Erythroblast (primary cell): ENCODE results near the gene TOGARAM2.

Experiments
- DNase-seq, 2 experiments: peaks; one replicate each; lab custom pipeline; 2025; lab: John Stamatoyannopoulos, UW
- GATA1 ChIP-seq: IDR thresholded peaks from 2 replicates; pipeline ENCODE4 v1.6.1; 2011; ENCODE audit warnings: low read depth, mild to moderate bottlenecking, control low read depth, low read length, moderate library complexity
- POLR2A ChIP-seq: IDR thresholded peaks from 2 replicates; pipeline ENCODE4 v1.6.1; 2011; ENCODE audit warnings: mild to moderate bottlenecking, low read length

TOGARAM2 gene

DNA sequence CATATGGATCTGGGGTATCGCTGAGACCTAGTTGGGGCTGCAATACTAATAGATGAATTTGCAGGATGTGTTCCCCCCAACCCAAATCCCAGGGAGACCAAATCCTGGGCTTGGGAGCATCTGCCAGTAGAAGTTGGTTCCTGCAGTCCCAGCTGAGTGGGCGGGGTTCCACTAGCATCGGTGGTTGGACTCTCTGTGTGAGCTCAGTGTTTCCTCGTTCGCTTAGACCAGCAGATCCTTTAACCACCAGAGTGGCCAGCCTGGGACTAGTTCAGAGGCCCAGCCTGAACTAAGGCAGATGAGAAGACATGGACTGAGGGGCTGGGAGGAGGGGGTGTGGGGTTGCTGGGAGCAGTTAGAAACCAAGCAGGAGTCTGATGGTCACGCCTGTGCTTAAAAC lies 52.6 kb downstream of the TOGARAM2 start:
- TF ChIP-seq POLR2A (no peak), GATA1 (no peak)
- no peak for DNase-seq

DNA sequence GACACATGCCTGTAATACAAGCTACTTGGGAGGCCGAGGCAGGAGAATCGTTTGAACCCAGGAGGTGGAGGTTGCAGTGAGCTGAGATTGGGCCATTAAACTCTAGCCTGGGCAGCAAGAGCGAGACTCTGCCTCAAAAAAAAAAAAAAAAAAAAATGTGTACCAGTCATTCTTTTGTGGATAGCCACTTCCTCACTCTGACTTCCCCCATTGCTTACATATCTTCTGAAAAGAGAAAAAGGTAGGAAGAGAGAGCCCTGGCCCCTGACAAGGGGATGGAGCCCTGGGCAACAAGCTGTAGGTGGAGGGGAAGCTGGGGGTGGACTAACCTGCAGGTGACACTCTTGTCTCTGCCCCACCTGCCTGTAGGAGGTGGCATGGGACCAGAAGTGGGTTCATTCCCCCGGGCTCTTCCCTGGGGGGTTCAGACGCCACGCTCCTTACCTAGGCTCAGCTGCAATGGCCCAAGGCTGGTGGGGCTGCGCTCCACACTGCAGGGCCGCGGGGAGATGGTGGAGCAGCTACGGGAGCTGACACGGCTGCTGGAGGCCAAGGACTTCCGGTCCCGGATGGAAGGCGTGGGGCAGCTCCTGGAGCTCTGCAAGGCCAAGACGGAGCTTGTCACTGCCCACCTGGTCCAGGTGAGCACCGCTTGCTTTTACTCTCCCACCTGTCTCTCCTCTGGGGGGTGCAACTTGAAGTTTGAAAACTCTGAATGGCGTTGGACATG lies 54.1 kb downstream of the TOGARAM2 start:
- no peak for DNase-seq
- no peak for TF ChIP-seq POLR2A

DNA sequence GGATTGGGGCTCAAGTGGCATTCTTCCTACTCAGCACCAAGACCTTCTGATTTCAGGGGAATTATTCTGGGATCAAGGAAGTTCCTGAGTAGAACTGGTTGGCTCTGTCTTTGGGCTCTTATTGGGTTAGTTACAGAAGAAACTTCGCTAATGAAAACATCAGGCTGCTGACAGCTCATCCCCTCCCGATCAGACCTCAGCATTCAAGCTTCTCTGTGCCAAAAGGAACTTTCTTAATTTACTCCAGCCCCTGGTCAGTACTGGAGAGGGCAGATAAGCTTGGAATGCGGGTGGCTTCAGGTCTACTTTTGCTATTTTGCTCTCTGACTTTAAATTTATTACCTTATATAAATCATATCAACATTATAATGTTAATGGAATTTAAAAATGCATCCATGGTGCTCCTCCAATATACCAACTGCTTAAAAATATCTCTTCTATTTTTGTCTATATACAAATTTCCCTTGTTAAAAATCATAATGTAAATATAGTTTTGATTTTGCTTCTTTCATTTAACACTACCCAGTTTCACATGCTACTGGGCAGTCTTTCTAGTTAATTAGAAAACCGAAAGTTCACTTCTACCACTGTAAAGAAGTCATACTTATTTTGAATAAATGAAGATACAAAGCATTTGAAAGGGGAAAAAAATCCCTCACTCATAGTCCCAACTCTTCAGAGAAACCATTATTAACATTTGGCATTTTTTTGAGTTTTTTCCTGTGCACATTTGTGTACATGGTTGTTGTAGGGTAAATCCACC lies 58.8 kb downstream of the TOGARAM2 start:
- no peak for DNase-seq

DNA sequence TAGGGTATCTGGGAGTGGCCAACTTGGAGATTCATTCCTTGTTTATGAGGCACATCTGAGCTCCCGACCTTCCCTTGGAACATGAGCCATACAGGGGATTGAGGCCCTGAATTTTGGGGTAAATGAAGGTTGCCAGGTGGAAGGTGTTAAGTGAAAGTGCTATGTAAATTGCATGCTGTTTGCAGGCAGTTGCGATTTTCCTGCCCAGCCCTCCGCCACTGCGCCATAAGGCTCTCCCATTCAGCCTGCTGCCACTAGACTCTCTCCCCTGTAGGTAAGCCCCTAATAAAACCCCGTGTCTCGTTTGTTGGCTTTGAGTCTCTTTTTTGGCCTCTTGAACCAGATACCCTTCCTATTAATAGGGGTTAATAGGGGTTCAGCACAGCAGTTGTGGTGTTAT lies 59.5 kb downstream of the TOGARAM2 start:
- TF ChIP-seq POLR2A (no peak), GATA1 (no peak)
- no peak for DNase-seq

More for the DNA sequence above, 58.8 kb downstream of the TOGARAM2 start:
- TF ChIP-seq GATA1 (no peak), POLR2A (no peak)

DNA sequence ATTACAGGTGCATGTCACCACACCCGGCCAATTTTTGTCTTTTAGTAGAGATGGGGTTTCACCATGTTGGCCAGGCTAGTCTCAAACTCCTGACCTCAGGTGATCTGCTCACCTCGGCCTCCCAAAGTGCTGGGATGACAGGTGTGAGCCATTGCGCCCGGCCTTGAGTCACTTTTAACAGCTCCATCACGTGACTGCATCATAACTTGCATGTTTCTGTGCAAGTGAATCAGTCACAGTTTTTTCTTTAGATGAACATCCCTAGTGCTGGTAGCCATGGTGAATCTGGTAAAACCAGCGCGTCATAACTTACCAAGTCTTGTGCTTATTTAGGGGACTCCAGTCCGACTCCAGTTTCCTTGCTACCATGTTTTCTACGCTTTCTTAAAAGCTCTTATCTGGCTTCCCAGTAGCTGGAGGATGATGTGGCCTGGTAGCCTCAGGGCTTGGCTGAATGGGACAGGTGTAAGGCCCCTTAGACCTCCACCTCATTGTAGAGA lies 60.1 kb downstream of the TOGARAM2 start:
- DNase-seq, result no peak
- TF ChIP-seq POLR2A, result no peak
- no peak for TF ChIP-seq GATA1

DNA sequence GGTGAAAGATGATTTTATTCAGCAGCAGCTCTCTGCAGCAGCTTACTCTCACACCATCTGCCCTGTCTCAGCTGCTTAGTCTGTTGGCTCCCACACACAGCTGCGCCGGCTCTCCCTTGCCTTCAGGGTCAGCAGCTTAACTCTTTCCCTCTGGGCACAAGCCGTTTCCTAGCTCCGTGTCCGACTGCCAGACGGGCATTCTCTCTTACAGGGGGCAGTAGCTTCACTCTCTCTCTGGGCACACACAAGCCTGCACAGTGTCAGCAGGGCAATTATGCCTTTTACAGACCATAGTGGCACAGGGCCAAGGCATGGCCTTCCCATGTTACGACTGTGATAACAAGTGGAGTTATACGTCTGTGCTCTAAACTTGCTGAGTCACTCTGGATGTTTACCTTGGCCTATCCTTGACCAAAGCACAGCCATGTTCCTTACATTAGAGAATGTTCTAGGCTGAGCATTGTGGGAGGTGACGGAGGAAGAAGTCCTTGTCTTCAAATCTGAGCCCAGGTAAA lies 61.5 kb downstream of the TOGARAM2 start:
- TF ChIP-seq POLR2A (no peak), GATA1 (no peak)
- DNase-seq, result peak; percentile 43 to 53

DNA sequence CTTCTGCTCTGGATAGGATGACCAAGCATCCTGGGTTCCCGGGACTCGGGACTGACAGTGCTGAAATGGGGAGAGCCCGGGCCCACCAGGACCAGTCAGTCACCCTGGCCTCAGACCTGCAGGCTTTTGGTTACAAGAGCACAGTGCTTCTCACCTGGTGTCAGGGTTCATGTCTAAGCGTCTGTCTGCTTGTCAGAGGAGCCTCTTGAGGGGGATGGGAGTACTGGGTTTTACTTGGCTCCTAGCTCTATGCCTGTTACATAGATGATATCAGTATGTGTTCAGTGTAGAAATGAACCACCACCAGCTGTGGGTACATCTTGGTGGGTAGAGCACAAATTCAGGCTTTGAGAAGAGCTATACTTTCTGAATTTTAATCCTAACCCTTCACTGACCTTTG lies 63.4 kb downstream of the TOGARAM2 start:
- no peak for DNase-seq
- TF ChIP-seq POLR2A, result no peak
- no peak for TF ChIP-seq GATA1

DNA sequence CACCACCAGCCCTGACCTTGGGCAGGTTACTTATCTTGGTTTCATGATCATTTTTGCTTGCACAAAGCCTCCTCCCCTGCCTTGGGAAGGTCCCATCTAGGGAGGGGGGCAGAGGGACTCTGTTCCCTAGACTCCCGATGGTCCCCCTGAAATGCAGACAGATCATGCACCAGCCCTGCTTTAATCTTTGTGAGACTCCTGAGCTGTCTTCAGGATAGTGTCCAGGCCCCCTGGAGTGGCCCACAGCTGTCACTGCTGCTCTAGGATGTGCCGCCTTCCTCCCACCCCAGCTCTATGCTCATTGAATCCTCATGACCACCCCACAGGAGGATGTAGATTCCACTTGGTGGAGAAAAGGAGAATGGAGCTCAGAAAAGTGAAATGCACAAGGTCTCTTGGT lies 65.2 kb downstream of the TOGARAM2 start:
- DNase-seq, result no peak
- no peak for TF ChIP-seq POLR2A
- no peak for TF ChIP-seq GATA1

DNA sequence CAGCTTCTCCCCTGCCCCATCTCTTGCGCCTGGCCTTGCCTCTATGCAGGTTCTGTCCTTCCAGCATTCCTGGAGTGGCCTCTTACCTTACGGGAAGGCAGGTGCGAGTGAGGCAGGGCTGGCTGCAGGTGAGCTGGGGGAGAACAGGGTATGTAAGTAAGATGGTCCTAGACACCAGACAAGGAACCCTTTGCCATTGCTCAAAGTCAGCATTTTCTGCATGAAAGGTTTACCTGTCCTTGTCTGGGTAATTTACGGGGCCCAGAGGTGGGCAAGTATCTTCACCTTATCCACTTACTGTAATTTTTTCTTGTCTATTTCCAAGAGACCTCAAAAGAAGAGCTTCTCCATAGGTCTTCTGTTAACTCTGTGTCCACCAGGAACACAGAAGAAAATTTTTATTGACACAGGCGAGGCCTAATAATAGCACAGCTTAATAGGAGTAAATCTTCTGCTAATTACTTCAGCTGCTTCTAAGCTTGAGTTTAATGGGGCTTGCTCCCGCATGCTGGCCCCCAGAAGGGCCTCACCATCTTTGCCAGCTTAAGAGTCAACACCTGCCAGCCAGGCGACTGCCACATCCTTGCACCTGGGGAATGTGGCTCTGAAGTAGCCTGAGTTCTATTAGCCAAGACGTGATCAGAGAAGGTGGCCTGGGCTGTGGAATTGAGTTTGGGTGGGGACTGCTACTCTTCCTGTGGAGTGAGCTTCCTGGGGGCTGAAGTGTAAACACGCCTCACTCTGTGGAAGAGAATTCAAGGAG lies 66.2 kb downstream of the TOGARAM2 start:
- TF ChIP-seq POLR2A, result no peak
- no peak for TF ChIP-seq GATA1
- no peak for DNase-seq

DNA sequence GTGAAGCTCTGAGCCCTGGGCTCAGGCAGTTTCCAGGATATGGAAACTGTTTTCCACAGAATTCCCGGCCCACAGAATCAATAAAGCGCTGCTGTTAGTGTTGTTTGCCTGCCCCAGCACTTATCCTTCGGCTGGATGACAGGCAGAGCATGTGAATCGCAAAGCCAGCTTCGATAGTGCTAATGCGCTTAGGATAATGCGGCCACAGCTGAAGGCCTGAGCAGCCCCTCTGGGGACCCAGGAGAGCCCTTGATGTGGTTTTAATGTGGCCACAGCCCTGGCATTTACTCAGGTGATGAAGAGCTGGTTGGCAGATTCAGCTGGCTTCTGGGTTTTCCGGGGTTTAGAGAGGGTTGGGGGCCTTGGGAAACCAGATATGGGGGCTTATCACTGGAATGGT lies 69.5 kb downstream of the TOGARAM2 start:
- no peak for TF ChIP-seq POLR2A
- no peak for TF ChIP-seq GATA1

DNA sequence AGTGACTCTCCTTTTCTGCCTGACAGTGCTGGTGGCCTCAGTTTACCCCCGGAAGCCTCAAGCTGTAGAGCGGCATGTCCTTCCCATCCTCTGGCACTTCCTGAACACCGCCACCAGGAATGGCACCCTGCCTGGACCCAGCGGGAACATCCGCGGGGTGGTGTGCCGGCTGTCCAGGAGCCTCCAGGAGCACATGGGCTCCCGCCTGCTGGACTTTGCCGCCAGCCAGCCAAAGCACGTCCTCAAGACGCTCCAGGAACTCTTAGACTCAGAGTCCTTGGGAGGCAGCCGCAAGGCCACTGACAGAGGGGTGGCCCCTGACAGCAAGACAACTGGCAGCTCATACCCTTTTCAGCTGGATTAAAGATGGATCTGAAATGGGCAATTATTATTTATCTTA lies 70.6 kb downstream of the TOGARAM2 start:
- no peak for DNase-seq
- TF ChIP-seq POLR2A (no peak), GATA1 (no peak)

More for the DNA sequence above, 69.5 kb downstream of the TOGARAM2 start:
- no peak for DNase-seq

DNA sequence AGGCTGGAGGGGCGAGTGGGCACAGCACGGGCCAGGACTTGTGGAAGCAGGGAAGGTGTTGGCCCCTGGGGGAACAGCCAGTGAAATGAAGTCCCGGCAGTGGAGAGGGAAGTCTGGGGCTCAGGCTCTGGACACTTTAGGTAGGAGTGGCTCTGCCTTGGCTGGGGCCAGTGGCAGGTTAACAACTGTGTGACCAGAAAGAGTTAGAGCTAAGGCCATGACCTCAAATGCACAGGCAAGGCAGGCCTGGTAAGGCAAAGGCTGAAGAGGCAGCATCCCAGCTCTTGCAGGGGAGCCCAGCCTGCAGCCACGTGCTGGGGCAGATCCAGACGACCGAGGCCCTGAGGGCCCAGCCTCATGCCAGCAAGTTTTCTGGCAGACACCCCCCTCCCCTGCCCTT lies 71.7 kb downstream of the TOGARAM2 start:
- DNase-seq, result no peak
- no peak for TF ChIP-seq POLR2A
- TF ChIP-seq GATA1, result no peak

DNA sequence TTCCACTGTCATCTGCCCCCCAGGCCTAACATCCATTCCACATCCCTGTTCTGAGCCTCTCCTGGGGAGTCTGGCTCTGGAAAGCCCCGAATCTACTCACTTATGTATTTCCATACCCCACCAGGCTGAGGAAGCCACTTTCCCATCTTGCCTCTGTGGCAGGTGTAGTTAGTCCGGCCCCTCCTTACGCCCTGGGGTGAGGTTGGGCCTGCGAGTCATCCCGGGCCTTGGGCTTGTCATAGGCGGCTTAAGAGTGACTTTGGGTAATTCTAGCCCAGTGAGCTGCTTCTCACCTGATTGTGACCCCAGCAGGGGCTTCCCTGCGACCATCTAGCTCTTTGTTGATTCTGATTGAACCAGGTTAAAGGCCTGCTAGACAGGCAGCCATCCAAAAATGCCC lies 72.1 kb downstream of the TOGARAM2 start:
- DNase-seq, result no peak
- TF ChIP-seq POLR2A (no peak), GATA1 (no peak)
